SK-N-SH treated with all-trans-retinoic acid at 6 μM for 48 hours (cell line): Measurements from ENCODE around the gene GNAQ.

Source experiments
- ATAC-seq: fragments of 200-7000 bp; cut with Tn5 transposase; 3 replicates; pipeline ENCODE4 v1.9.1; 2020; ENCODE audit warnings: mild to moderate bottlenecking, moderate library complexity
- ARNTL ChIP-seq: fragments of 450-650 bp; formaldehyde crosslinking; IDR thresholded peaks from 2 replicates; pipeline ENCODE4 v1.5.0; 2020; ENCODE audit warnings: low read depth, mild to moderate bottlenecking, moderate library complexity, borderline replicate concordance
- BACH2 ChIP-seq: fragments of 250-450 bp; sonication (Bioruptor Pico); IDR thresholded peaks from 2 replicates; pipeline ENCODE4 v1.9.0; 2021; ENCODE audit warnings: mild to moderate bottlenecking, borderline replicate concordance
- CREB5 ChIP-seq: fragments of 250-450 bp; sonication (Bioruptor Pico); IDR thresholded peaks from 2 replicates; pipeline ENCODE4 v1.5.1; 2020; ENCODE audit warnings: low read depth, mild to moderate bottlenecking, moderate library complexity
- CSDC2 ChIP-seq: fragments of 250-450 bp; sonication (Bioruptor Pico); IDR thresholded peaks from 2 replicates; pipeline ENCODE4 v1.5.0; 2020; ENCODE audit warnings: mild to moderate bottlenecking, moderate library complexity
- CSRNP3 ChIP-seq: fragments of 250-450 bp; sonication (Bioruptor Pico); IDR thresholded peaks from 2 replicates; pipeline ENCODE4 v1.5.1; 2021; ENCODE audit warnings: mild to moderate bottlenecking, moderate library complexity
- ESRRG ChIP-seq: fragments of 250-450 bp; sonication (Bioruptor Pico); IDR thresholded peaks from 2 replicates; pipeline ENCODE4 v1.6.1; 2021; ENCODE audit warnings: mild to moderate bottlenecking
- GLIS3 ChIP-seq: fragments of 250-450 bp; sonication (Bioruptor Pico); IDR thresholded peaks from 2 replicates; pipeline ENCODE4 v1.5.0; 2020; ENCODE audit warnings: mild to moderate bottlenecking, moderate library complexity
- ISL1 ChIP-seq: fragments of 250-450 bp; sonication (Bioruptor Pico); IDR thresholded peaks from 2 replicates; pipeline ENCODE4 v2.1.2; 2022; ENCODE audit warnings: mild to moderate bottlenecking, moderate library complexity
- OSR1 ChIP-seq: fragments of 250-450 bp; sonication (Bioruptor Pico); IDR thresholded peaks from 2 replicates; pipeline ENCODE4 v1.8.0; 2022; ENCODE audit warnings: moderate library complexity, mild to moderate bottlenecking, inconsistent platforms
- PATZ1 ChIP-seq: fragments of 250-450 bp; sonication (Bioruptor Pico); IDR thresholded peaks from 2 replicates; pipeline ENCODE4 v1.8.0; 2020; ENCODE audit warnings: mild to moderate bottlenecking, moderate library complexity, borderline replicate concordance
- POU6F1 ChIP-seq: fragments of 250-450 bp; sonication (Bioruptor Pico); IDR thresholded peaks from 2 replicates; pipeline ENCODE4 v1.8.0; 2021; ENCODE audit warnings: low read depth, mild to moderate bottlenecking, moderate library complexity, borderline replicate concordance
- PPARA ChIP-seq: fragments of 250-450 bp; sonication (Bioruptor Pico); IDR thresholded peaks from 2 replicates; pipeline ENCODE4 v1.5.0; 2020; ENCODE audit warnings: mild to moderate bottlenecking, borderline replicate concordance
- RARB ChIP-seq: fragments of 250-450 bp; sonication (Bioruptor Pico); IDR thresholded peaks from 2 replicates; pipeline ENCODE4 v1.8.0; 2021; ENCODE audit warnings: mild to moderate bottlenecking, moderate library complexity
- SNAI2 ChIP-seq: fragments of 250-450 bp; sonication (Bioruptor Pico); IDR thresholded peaks from 2 replicates; pipeline ENCODE4 v1.5.0; 2020; ENCODE audit warnings: mild to moderate bottlenecking, moderate library complexity
- TOX ChIP-seq: fragments of 250-450 bp; sonication (Bioruptor Pico); IDR thresholded peaks from 2 replicates; pipeline ENCODE4 v1.8.0; 2021; ENCODE audit warnings: mild to moderate bottlenecking, moderate library complexity, borderline replicate concordance
- ZFP3 ChIP-seq: fragments of 250-450 bp; sonication (Bioruptor Pico); IDR thresholded peaks from 2 replicates; pipeline ENCODE4 v1.5.0; 2020; ENCODE audit warnings: mild to moderate bottlenecking, moderate library complexity
- ZNF565 ChIP-seq: fragments of 450-650 bp; formaldehyde crosslinking; conservative IDR thresholded peaks from 2 replicates; pipeline ENCODE4 v1.5.0; 2020; ENCODE audit warnings: low read depth, mild to moderate bottlenecking, moderate library complexity
- ZNF70 ChIP-seq: fragments of 450-650 bp; formaldehyde crosslinking; IDR thresholded peaks from 2 replicates; pipeline ENCODE4 v1.5.0; 2020; ENCODE audit warnings: mild to moderate bottlenecking, moderate library complexity
- ZNF8 ChIP-seq: fragments of 450-650 bp; formaldehyde crosslinking; IDR thresholded peaks from 2 replicates; pipeline ENCODE4 v1.5.0; 2020; ENCODE audit warnings: mild to moderate bottlenecking, moderate library complexity
- TF ChIP-seq, protein P1 (sequence below): fragments of 250-450 bp; sonication (Bioruptor Pico); IDR thresholded peaks from 2 replicates; pipeline ENCODE4 v1.5.0; 2020; ENCODE audit warnings: mild to moderate bottlenecking, moderate library complexity

Gene GNAQ

DNA sequence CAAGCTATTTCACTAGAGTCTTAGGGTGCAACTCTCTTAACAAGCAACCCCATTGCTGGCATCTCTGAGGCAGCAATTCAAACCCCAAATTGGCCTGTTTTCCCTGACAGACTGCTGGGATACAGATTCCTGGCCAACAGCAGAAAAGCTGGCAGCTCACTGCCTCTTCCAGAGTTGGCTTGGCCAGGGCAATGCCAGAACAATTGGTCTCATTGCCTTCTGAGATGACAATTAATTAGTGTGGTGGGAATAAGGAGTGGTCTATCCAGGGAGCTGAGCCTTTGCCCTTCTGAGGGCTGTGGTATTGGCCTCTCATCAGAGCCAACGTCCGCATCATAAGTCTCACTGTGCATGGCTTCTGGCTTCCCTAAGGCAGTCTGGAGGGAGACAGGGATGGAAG, 183.2 kb downstream of the GNAQ start:
- ATAC-seq, result no peak
- TF ChIP-seq PPARA (CRISPR knock-in tag), result no peak
- TF ChIP-seq SNAI2 (CRISPR knock-in tag), result no peak
- no peak for TF ChIP-seq ISL1 (CRISPR knock-in tag)
- no peak for TF ChIP-seq ARNTL (CRISPR knock-in tag)
- TF ChIP-seq, protein P1, sequence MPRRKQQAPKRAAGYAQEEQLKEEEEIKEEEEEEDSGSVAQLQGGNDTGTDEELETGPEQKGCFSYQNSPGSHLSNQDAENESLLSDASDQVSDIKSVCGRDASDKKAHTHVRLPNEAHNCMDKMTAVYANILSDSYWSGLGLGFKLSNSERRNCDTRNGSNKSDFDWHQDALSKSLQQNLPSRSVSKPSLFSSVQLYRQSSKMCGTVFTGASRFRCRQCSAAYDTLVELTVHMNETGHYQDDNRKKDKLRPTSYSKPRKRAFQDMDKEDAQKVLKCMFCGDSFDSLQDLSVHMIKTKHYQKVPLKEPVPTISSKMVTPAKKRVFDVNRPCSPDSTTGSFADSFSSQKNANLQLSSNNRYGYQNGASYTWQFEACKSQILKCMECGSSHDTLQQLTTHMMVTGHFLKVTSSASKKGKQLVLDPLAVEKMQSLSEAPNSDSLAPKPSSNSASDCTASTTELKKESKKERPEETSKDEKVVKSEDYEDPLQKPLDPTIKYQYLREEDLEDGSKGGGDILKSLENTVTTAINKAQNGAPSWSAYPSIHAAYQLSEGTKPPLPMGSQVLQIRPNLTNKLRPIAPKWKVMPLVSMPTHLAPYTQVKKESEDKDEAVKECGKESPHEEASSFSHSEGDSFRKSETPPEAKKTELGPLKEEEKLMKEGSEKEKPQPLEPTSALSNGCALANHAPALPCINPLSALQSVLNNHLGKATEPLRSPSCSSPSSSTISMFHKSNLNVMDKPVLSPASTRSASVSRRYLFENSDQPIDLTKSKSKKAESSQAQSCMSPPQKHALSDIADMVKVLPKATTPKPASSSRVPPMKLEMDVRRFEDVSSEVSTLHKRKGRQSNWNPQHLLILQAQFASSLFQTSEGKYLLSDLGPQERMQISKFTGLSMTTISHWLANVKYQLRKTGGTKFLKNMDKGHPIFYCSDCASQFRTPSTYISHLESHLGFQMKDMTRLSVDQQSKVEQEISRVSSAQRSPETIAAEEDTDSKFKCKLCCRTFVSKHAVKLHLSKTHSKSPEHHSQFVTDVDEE (CRISPR knock-in tag), result no peak
- no peak for TF ChIP-seq OSR1 (CRISPR knock-in tag)
- TF ChIP-seq ZNF8 (CRISPR knock-in tag), result no peak
- TF ChIP-seq CREB5 (CRISPR knock-in tag), result no peak
- TF ChIP-seq ZNF70 (CRISPR knock-in tag), result no peak
- no peak for TF ChIP-seq CSDC2 (CRISPR knock-in tag)
- no peak for TF ChIP-seq ESRRG (CRISPR knock-in tag)
- no peak for TF ChIP-seq ZFP3
- no peak for TF ChIP-seq RARB (CRISPR knock-in tag)
- no peak for TF ChIP-seq TOX (CRISPR knock-in tag)
- TF ChIP-seq BACH2 (CRISPR knock-in tag), result no peak
- TF ChIP-seq CSRNP3 (CRISPR knock-in tag), result no peak
- TF ChIP-seq POU6F1 (CRISPR knock-in tag), result no peak
- no peak for TF ChIP-seq PATZ1
- TF ChIP-seq ZNF565 (CRISPR knock-in tag), result no peak
- TF ChIP-seq GLIS3 (CRISPR knock-in tag), result no peak

DNA sequence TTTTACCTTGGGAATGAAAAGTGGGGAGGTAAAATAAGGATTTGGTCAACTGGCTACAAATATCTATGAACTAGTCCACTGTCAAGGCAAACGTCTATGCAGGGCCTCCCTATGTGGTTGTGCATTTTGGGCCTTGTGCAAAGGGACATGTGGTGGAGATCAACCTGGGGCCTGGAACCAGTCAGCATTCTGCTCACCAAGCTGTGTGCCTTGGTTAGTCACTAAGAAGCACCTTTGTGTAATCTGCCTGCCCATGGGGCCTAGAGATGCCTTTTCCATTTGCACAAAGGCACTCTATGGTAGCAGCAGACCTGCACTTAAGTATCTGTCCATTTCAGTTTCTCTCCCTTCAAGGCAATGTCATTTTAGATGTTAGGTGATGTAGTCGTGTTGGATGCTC, 184.0 kb downstream of the GNAQ start:
- ATAC-seq, result no peak
- TF ChIP-seq, protein P1 (CRISPR knock-in tag), result no peak
- TF ChIP-seq SNAI2 (CRISPR knock-in tag), result no peak
